HUDEP-2 (cell line): ENCODE data around the gene MYO3A.
"Not testable (repeated sequence)": the region's sequence is repeated elsewhere in the genome, so short reads cannot be mapped to it uniquely, and the experiment has no call there.

Source experiments
- DNase-seq, 76 experiments: peaks; one replicate each; lab custom pipeline; 2025; ENCODE audit not compliant: unreplicated experiment in 76 of 76; lab: John Stamatoyannopoulos, UW

The MYO3A gene

GRCh38 chr10:25972631-25973030, 38.6 kb downstream of the MYO3A start:
- DNase-seq, result no peak

GRCh38 chr10:25974897-25975459, 40.9 kb downstream of the MYO3A start:
- no peak for DNase-seq

- DNase-seq, result no peak
These were observed 44.7 kb downstream of the MYO3A start for GRCh38 chr10:25978771-25979170.

- DNase-seq, result no peak
These were observed 48.1 kb downstream of the MYO3A start for GRCh38 chr10:25982107-25982506.

GRCh38 chr10:25988583-25988982, 54.6 kb downstream of the MYO3A start:
- DNase-seq, result no peak

GRCh38 chr10:25989951-25990350, 55.9 kb downstream of the MYO3A start:
- no peak for DNase-seq

- no peak for DNase-seq
These were observed 65.4 kb downstream of the MYO3A start for GRCh38 chr10:25999295-25999981.

- no peak for DNase-seq
These were observed 66.9 kb downstream of the MYO3A start for GRCh38 chr10:26000971-26001370.

- not testable (repeated sequence) for DNase-seq
These were observed 68.4 kb downstream of the MYO3A start for GRCh38 chr10:26002466-26002865.

GRCh38 chr10:26015092-26015491, 81.1 kb downstream of the MYO3A start:
- DNase-seq, result no peak

- DNase-seq, result no peak
These were observed 88.8 kb downstream of the MYO3A start for GRCh38 chr10:26022831-26023230.

GRCh38 chr10:26024303-26024702, 90.3 kb downstream of the MYO3A start:
- no peak for DNase-seq

- DNase-seq, result no peak
These were observed 91.5 kb downstream of the MYO3A start for GRCh38 chr10:26025523-26025922.

- DNase-seq, result no peak
These were observed 95.8 kb downstream of the MYO3A start for GRCh38 chr10:26029858-26030257.

GRCh38 chr10:26031300-26031699, 97.3 kb downstream of the MYO3A start:
- DNase-seq, result no peak

GRCh38 chr10:26043469-26043868, 109.4 kb downstream of the MYO3A start:
- no peak for DNase-seq

- peak in 3 of 76 experiments; percentile 1 to 3 (median 2) for DNase-seq
These were observed 110.2 kb downstream of the MYO3A start for GRCh38 chr10:26044141-26044749.

GRCh38 chr10:26046073-26046700, 112.2 kb downstream of the MYO3A start:
- DNase-seq, result no peak

GRCh38 chr10:26048756-26049155, 114.7 kb downstream of the MYO3A start:
- no peak for DNase-seq

GRCh38 chr10:26052326-26052725, 118.3 kb downstream of the MYO3A start:
- no peak for DNase-seq

GRCh38 chr10:26057466-26057865, 123.4 kb downstream of the MYO3A start:
- DNase-seq, result no peak

- DNase-seq, result no peak
These were observed 130.1 kb downstream of the MYO3A start for GRCh38 chr10:26064106-26064505.
